GM10248 (cell line): Measurements from ENCODE around the gene LRRC72.

ENCODE experiments used
- CTCF ChIA-PET: fragments of 300-600 bp; sonication (Branson Sonifier 250); formaldehyde crosslinking; extraction: SDS; loops from one replicate; lab custom pipeline; 2021; ENCODE audit warnings: antibody characterized with exemption; lab: Yijun Ruan, JAX
- POLR2A ChIA-PET: fragments of 350-650 bp; sonication (Branson Sonifier 250); formaldehyde crosslinking; extraction: SDS; loops from one replicate; lab custom pipeline; 2020; ENCODE audit warnings: antibody characterized with exemption; lab: Yijun Ruan, JAX
- DNase-seq: peaks from one replicate; pipeline ENCODE4 v3.0.0; 2012; ENCODE audit errors: extremely low spot score
- TF ChIP-seq, protein P1 (sequence below): IDR thresholded peaks from 2 replicates; pipeline ENCODE4 v1.5.1; 2012; ENCODE audit warnings: mild to moderate bottlenecking, low read depth; ENCODE audit errors: extremely low read depth, missing control alignments, control extremely low read depth

LRRC72 gene

DNA sequence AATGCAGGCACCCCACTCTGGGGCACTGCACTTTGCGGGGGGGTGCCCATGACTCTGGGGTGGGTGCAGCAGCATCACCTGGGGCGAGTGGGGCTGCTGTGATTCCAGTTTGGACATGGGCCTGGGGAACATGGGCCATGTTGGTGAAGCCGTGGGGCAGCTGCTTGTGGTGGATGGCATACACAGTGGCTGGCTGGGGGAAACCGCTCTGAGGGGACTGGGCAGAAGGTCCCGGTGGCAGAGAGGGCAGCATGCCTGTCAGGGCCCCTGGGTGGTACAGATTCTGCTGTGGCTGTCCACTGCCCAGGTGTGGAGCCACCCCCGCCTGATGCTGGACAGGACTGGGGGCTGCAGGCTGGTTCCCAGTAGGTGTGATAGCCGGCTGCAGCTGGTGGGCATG lies 57.2 kb downstream of the LRRC72 start:
- CTCF ChIA-PET, result interaction anchor here (1.1 kb wide), 1 partner anchor 33 kb away, joined by 3 read pairs; no protein-coding TSS in a partner anchor
- DNase-seq, result no peak
- POLR2A ChIA-PET, result no interaction called here
- TF ChIP-seq, protein P1, sequence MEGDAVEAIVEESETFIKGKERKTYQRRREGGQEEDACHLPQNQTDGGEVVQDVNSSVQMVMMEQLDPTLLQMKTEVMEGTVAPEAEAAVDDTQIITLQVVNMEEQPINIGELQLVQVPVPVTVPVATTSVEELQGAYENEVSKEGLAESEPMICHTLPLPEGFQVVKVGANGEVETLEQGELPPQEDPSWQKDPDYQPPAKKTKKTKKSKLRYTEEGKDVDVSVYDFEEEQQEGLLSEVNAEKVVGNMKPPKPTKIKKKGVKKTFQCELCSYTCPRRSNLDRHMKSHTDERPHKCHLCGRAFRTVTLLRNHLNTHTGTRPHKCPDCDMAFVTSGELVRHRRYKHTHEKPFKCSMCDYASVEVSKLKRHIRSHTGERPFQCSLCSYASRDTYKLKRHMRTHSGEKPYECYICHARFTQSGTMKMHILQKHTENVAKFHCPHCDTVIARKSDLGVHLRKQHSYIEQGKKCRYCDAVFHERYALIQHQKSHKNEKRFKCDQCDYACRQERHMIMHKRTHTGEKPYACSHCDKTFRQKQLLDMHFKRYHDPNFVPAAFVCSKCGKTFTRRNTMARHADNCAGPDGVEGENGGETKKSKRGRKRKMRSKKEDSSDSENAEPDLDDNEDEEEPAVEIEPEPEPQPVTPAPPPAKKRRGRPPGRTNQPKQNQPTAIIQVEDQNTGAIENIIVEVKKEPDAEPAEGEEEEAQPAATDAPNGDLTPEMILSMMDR, result no peak

- POLR2A ChIA-PET, result no interaction called here
- no peak for DNase-seq
- CTCF ChIA-PET, result interaction anchor here (1.7 kb wide), 1 partner anchor 21 kb away, joined by 7 read pairs; no protein-coding TSS in a partner anchor
- TF ChIP-seq, protein P1, result no peak
Measured at GRCh38 chr7:16585540-16585939, 58.9 kb downstream of the LRRC72 start.

DNA sequence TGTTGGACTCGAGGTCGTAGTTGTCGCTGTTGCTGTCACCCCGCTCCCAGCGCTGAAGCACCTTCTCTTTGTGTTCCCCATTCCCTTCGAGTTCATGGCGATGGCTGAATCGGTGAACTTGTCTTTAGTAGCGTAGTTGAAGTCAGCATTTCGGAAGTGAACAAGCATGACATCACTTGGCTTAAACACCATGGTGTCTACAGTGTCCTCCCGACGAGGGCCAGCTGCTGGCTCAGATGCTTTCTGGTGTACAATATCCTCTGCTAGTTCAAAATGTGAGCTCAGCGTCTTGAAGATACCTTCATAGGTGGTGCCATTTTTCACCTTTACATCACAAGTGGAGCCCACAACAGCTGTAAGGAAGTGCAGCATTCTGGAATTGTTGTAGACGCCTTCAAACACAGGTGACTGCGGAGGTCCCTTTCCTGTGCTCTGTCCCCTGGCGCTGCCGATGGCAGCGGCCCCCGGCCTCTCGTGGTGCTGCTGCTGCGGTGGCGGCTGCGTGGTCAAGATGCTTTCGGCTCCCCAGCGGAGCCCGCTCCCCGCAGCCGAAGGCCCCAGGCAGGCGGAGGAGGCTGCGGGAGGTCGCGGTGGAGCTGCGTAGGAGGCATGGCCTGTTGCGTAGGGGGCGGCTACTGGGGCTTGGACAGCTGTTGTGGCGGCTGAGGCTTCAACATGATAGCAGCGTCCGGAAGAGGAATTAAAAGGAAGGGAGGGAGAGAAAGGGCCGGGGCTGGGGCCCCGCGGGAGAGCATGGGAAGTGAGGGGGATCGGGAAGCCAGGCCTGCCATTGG lies 59.7 kb downstream of the LRRC72 start:
- ChIA-PET CTCF (interaction anchor here (1.2 to 1.7 kb wide), 2 partner anchors 22 kb away, joined by 5 to 7 read pairs; no protein-coding TSS in a partner anchor), POLR2A (no interaction called here)
- TF ChIP-seq, protein P1, result no peak
- no peak for DNase-seq

- CTCF ChIA-PET, result interaction anchor here (1.2 to 1.5 kb wide), 3 partner anchors 10 to 23 kb away, joined by 3 to 5 read pairs (median 4); no protein-coding TSS in a partner anchor
- POLR2A ChIA-PET, result no interaction called here
Measured at GRCh38 chr7:16587129-16587528, 60.5 kb downstream of the LRRC72 start.

DNA sequence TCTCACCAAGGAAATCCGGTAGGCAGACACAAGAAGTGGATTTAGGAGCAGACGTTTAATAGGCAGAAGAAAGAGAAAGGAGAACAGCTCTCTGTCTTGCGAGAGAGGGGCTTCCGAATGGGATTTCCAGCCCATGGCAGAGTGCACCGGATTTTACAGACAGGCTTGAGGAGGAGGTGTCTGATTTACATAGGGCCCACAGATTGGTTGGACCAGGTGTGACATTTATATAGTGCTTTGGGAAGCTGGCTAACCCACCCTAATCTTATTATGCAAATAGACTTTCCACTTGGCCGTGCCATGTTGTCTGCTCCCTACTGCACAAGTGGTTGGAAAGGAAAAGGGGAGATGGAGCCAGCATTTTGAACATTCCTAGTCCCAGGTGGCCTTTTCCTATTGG lies 61.2 kb downstream of the LRRC72 start:
- POLR2A ChIA-PET, result no interaction called here
- no peak for DNase-seq
- CTCF ChIA-PET, result interaction anchor here (1.2 to 1.5 kb wide), 3 partner anchors 10 to 23 kb away, joined by 3 to 5 read pairs (median 4); no protein-coding TSS in a partner anchor
- TF ChIP-seq, protein P1, result no peak

More at GRCh38 chr7:16587129-16587528, 60.5 kb downstream of the LRRC72 start:
- TF ChIP-seq, protein P1, result no peak
- DNase-seq, result no peak

- ChIA-PET POLR2A (no interaction called here), CTCF (no interaction called here)
- TF ChIP-seq, protein P1, result no peak
- DNase-seq, result no peak
Measured at GRCh38 chr7:16589881-16590280, 63.3 kb downstream of the LRRC72 start.
